HG02610 (cell line): ENCODE results near the gene CROCC2.

ENCODE experiments used
- ATAC-seq: cut with Tn5 transposase; IDR thresholded peaks from one replicate; pipeline ENCODE4 v1.9.1; 2021; ENCODE audit warnings: mild to moderate bottlenecking, moderate library complexity; ENCODE audit not compliant: unreplicated experiment

Gene CROCC2

DNA sequence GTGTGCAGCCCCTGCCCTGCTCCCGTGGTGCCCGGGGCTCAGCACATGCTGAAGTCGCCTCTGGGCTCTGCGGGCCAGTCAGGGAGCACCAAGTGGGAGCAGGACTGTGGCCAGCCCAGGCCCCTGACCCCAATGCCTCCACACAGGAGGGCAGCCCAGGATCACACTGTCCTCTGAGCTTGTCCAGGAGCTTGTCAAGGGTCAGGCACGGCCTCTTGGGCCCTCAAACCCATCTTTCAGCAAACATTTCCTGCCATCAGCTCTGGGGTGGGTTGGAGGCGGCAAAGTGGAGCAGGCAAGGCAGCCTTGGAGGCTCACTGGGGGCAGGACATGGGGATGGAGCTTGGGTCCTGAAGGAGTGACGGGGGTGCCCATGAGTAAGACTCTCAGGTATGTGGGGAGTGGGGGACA, 102.6 kb downstream of the CROCC2 start:
- ATAC-seq = no peak

DNA sequence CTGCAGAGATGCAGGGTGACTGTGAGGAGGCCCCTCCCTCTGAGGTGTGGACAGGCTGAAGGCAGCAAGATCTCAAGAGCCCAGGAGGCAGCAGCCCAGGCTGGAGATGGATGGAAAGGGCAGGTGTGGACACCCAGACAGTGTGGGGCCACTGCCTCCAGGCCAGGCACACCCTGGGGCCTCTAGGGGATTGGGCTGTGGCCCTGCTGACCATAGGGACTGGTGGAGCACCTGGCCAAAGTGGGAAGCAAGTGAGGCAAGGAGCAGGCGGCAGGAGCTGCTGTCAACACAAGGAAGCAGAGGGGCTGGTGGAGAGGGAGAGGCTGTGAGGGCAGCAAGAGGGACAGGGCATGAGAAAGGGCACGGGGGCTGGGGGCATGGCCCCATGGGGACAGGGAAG, 103.1 kb downstream of the CROCC2 start:
- no peak for ATAC-seq

DNA sequence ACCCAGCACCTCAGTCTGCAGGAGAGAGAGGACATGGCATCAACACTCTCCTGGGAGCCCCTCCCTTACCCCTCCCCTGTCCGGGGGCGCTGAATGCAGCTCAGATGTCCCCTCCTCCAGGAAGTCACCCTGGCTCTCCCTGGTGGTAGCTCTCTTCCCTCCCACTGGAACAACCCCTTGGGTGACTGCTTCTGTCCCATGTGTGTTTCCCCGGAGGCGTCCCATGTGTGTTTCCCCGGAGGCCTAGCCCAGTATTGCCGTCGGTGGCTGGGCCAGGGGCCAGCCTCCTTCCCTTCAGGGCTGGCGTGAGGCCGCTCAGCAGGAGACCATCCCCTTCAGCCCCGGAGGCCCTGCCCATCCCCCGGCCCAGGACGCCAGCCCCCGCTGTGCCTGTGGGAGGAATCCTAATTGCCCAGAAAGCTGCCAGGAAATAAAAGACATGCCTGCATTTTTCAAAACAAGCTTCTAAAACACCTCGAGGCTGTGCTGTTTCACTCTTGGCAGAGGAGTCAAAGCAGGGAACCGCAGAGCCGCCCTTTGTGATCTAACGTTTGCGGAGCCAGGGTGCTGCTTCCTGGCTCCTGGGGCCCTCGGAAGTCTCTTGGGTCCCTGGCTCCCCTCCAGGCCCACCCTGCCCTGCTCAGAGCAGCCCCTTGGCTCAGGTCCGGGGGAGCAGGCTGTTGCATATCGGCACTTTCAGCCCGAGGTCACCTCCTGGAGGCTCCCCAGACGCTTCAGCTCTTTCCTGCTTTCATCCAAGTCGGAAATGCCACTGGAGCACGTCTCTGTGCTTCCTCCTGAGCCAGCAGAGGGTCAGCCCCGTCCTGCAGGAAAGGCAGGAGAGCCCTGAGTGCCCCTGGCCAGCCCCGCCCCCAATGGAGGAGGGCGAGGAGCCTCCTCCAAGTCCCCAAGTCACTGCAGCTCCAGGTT, 103.7 kb downstream of the CROCC2 start:
- ATAC-seq = no peak

DNA sequence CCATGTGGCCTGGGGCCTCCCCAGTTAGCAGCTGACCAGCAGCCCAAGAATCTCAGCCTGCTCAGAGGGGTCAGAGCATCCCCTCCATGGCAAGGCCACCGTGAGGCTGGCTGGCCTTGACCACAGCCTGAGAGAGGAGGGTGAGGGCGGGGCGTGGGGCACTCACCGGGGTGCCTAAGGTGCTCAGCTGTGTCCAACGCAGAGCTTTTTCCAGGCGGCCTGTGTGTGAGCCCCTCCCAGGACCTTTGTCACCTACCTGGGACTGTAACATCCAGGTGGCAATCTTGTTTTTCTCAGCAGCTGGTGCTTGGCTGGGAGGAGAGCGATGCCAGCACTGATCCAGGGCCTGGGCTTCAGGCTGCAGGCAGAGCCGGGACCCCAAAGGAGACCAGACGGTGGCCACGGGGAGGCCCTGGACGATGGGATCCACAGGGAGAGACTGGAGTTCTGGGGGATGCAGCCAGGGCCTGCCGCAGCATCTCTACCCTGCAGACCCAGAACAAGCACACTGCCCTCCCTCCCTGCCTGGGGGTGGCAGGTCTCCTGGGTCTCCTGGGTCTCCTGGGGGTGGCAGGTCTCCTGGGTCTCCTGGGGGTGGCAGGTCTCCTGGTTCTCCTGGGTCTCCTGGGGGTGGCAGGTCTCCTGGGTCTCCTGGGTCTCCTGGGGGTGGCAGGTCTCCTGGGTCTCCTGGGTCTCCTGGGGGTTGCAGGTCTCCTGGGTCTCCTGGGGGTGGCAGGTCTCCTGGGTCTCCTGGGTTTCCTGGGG, 104.6 kb downstream of the CROCC2 start:
- no peak for ATAC-seq

DNA sequence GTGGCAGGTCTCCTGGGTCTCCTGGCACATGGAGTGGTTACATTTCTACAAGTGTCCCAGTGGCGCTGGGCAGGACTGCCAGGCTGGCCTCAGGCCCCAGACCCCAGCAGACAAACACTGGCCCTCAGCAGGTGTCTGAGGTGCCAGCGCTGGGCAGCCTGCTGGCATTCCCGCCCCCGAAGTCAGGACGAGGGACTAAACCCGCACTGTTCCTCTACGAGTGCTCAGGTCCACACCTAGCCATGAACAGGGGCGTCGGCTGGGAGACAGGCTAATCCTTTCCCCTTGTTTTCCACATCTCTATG, 105.1 kb downstream of the CROCC2 start:
- no peak for ATAC-seq

DNA sequence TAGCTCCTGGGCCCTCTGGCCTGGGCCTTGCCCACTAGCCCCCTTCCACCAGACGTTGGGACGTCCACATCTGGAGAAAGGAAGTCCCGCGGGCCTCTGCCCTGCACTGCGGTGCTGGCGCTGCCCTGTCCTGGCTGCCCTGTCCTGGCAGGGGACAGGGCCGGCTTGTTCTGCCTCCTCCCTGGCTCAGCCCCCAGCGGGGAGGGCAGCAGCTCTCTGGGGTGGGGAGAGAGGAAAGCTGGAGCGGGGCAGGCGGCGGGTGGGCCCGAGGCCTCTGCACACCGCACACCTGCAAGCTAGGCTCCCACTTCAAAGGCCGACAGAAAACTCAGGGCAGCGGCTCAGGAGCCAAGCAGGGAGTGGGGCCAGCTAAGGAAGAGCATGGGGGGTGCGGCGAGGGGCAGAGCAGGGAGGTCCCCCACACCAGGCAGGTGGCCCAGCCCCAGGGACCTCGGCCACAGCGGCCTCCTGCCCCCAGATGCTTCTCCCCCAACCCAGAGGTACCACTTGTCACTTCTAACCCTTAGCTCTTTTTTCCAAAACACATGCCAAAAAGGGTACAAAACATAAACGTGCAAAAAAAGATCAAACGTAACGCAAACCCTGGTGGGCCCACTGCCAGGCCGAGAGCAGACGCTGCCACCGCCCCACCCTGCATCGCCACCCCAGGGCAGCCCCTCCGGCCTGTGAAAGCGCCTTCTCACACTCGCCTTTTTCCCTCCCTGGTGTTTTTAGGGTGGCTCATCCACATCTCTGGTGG, 105.8 kb downstream of the CROCC2 start:
- no peak for ATAC-seq

DNA sequence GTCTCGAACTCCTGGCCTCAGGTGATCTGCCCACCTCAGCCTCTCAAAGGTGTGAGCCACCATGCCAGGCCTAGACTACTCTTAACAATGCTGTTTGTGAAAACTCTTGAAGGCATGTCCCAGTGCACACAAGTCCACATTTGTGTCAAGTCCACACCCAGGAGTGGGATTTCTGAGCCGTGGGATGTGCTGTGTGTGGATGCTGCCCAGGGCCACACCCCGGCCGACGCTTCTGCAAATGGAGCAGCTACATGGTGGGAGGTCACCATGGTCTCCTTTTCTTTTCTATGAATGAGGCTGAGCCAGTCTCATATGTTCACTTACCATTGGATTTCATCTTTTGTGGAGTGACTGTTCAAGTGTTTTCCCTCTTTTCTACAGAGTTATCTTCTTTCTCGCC, 108.1 kb downstream of the CROCC2 start:
- no peak for ATAC-seq

DNA sequence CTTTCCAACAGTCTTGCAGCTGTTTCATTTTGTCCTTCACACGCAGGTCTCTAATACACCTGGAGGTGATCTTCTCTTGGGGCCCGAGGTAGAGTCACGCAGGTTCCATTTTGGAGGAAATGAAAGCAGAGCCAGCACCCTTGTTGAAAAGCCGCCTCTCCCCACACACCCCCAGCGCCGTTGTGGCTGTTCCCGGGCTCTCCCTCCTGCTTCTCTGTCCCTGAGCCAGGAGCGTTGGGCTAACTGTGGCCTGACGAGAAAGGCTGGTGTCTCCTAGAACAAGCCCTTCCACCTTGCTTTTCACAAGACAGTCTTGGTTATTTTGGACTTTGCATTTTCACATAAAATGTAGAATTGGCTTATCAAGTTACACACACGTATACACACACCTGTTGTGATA, 108.6 kb downstream of the CROCC2 start:
- no peak for ATAC-seq

DNA sequence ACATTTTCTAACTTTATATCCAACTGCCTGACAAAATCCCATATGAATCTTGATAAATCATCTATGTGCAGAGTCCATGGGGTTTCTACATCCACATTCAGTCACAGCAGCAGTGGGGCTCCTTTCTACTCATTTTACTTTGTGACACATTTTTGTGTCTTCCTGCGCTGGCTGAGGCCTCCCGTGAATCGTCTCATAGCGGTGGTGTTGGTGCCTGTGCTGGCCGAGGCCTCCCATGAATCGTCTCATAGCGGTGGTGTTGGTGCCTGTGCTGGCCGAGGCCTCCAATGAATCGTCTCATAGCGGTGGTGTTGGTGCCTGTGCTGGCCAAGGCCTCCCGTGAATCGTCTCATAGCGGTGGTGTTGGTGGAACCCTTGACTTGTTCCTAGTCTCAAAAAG, 109.3 kb downstream of the CROCC2 start:
- no peak for ATAC-seq

DNA sequence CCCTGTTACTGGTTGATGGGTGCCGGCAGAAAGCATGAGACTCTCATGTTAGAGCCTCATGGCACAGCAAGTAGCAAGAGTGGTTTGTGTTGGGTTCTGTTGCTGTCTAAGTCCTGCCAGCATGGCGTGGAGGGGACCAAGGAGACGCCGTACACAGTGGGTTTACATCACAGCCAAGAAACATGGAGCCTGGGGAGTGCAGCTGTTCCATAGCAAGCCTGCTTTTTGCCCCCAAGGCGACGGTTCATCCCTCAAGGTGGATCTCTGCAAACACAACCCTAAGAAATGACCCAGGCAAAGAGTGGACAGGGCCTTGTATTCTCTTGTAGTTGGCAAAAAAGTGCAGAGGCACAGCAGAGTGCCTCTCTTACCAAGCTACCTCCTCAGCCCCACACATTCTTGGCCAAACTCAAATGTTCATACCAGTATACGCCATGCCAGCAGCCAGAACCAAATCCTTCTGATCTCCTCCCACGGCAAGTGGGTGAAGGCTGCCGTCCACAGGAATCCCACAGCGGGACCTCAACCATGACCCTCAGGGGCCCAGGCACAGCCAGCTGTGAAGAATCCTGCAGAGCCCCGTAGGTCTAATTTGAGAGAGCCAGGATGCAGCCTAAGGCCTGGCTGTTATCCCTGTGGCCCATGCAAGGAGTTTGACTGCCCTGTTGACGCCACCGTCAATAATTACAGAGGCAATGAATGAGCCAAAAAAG, 111.2 kb downstream of the CROCC2 start:
- no peak for ATAC-seq

DNA sequence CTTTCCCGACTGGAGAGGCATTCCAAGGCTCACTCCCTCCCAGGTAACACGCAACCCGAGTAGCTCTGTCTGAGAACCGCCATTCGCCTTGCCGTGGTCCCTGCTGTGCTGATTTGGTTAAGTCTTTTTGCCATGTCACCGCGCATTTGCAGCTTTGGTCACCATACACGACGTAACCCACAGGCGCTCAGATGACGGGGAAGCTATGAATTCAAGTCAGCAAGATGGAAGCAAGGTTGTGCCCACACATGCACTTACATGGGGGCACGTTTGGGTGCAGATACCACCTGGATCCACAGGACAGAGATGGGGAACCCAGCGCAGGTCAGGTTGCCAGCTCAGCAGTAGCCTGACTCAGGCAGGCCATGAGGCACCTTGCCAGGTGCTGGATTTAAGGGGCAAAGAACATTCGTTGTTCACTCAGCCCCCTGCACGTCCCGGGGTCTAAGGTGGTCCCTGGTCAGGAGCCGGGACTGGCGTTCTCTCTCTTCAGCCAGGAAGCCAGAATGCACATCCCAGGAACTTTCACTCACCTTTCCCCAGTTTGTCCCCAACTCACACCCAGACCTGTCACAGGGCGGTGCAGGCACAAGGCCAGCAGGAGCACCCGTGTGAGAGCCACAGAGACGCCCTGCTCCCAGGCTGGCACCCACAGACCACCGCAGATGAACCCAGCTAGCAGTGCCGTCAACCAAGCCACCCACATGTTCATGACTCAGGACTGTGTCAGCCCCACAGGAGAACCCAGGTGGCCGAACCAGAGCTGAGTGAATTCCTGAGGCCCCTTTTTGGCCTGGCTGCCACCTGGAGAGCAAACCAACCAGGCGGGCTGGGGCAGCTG, 112.1 kb downstream of the CROCC2 start:
- no peak for ATAC-seq

DNA sequence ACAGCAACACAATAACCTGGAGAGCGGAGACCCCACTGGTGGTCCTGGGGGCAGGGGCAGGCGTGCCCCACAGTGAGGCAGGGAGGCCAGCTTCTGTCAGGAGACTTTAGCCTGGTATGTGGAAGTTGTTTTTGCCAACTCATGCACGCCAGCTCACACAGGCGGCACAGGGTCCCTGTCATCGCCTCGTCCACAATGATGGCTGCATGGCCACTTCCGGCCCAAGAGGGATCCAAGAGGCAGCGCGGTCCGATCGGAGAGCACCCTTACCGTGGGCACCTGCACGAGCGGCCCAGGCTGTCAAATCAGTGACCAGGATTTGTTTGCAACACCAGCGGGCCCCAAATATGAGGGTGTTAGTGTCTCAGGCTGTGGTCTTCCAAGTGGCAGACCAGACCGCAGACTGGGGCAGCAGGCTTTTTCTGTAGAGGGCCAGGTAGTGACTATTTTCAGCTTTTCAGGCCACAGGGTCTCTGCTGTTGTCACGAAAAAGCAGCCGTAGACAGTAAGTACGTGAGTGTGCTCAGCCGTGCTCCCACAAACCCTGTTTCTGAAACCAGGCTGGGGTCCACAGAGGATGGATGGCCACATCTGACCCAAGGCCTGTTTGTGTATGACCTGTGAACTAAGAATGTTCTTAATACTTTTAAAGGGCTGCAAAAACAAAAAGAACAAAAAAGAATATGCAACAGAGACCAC, 113.5 kb downstream of the CROCC2 start:
- ATAC-seq = no peak

DNA sequence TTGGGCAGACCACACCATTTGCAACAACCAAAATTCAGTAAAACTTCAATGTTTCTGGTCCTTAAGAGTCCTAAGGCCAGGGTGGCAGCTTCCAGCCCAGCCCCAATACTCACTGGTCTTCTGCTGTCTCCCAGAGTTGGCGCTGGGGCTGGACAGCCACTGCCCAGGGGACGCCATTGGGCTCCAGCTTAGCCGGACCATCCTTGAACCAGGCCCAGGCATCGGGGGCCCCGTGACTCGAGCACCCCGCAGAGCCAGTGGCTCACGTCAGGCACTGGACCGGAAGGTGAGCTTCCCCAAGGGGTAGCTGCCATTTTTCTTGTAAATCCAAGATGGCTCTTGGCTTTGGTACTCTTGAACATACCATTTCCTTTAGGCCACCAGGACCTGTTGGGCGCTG, 114.1 kb downstream of the CROCC2 start:
- ATAC-seq = no peak

DNA sequence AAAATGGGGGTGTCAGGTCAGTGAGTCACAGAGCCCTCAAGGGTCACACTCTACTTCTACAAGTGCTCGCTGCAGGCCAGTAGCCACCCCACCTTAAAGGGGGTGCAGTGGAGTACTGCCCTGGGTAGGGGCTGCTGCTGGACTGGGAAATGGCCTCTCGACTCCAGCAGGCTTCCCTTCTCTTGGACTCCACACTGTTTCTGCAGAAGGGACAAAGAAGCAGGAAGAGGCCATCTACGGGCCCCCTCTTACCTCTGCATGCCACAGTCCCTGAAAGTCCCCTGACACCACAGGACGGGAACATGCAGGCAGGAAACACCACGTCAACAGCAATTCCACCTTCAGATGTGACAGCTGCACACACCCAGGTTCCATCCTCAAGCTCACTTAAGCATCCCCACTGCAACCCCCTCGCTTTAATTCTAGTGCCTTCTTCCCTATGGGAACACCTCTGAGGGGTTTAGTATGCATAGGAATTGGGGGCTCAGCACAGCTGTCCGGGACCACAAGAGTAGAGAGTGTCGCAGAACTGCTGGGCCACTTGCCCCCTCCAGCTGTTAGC, 114.6 kb downstream of the CROCC2 start:
- ATAC-seq = no peak

DNA sequence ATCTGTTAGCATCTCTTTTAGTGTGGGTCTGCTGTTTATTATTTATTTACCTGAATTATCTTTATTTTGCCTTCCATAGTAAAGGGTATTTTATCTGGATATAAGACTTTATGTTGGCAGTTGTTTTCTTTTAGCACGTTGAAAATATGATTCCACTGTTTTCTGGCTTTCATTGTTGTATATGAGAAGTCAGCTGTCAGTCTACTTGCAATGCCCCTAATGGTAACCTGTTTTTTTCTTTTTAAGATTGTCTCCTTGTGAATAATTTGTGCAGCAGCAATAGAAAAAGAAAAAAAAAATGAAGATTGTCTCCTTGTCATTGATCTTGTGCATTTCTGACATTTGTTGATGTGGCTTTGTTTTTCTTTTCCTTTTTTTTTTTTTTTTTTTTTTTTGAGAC, 119.5 kb downstream of the CROCC2 start:
- no peak for ATAC-seq

DNA sequence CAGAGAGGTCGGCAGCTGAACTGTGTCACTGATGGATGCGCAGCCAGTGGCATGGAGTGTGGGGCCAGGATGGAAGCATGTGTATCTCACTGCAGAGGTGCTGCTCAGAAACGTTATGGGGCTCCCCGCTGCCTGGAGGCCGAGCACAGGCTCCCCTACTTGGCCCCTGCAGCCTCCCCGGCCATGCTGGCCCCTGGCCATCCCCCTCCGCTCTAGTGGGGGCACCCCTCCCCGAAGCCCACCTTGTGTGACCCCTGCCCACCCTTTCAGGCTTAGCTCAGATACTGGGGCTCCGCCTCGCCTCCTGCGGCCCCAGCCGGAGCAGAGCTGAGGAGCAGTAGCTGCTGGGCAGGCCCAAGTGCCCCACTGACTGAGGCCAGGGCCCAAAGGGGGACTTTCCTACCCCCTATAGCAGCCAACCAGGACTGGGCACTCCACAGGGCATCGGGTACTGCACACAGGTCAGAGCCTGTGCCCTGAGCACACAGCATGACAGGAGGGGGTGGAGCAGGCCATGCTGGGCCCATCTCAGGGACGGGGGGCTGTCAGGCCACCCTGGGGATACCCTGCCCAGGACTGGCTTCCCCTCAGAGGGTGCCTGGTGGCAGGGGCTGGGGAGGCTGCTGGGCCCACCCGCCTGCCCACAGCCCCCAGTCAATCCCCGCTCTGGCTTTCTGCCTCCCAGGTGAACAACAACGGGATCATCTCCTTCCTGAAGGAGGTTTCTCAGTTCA, 123.6 kb downstream of the CROCC2 start:
- no peak for ATAC-seq

DNA sequence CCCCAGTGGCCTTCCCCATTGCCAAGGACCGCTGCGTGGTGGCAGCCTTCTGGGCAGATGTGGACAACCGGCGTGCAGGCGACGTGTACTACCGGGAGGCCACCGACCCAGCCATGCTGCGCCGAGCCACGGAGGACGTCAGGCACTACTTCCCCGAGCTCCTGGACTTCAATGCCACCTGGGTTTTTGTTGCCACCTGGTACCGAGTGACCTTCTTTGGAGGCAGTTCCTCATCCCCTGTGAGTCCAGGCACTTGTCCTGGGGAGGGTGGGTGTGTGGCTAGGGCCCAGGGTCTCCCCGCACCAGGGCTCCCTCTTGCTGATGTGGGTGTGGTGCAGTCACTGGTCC, 124.2 kb downstream of the CROCC2 start:
- ATAC-seq = no peak

DNA sequence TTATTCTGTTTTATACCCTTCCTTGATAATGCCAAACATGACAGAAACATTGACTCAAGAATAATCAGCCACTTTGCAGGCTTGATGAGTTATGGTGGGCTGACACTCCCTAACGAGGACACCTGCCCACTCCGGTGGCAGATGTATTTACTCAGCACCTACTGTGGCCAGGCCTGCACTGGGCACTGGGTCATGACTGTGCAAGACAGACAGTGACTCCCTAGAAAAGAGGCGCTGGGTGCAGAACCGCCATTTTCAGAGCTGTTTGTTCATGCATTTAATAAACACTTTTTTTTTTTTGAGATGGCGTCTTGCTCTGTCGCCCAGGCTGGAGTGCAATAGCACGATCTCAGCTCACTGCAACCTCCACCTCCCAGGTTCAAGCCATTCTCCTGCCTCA, 124.7 kb downstream of the CROCC2 start:
- ATAC-seq = no peak
